Transverse colon (tissue), 4 donors: ENCODE measurements around the gene SIM2.

Experiments used
- CTCF ChIP-seq, 5 experiments: fragments of 200-600 bp in 3 of 5; fragments of 450-650 bp in 2 of 5; sonication (generic) in 3 of 5; IDR thresholded peaks; 1 replicate in 2 of 5; 2 replicates in 3 of 5; pipeline ENCODE4 v1.5.1; 2016 to 2017; ENCODE audit warnings: antibody characterized with exemption in 5 of 5, inconsistent platforms in 3 of 5, mild to moderate bottlenecking in 2 of 5, moderate library complexity in 1 of 5
- EP300 ChIP-seq: sonication (generic); formaldehyde crosslinking; IDR thresholded peaks from one replicate; pipeline ENCODE4 v1.6.1; 2017; ENCODE audit warnings: antibody characterized with exemption, low read depth
- POLR2A ChIP-seq: fragments of 450-650 bp; IDR thresholded peaks from one replicate; pipeline ENCODE4 v1.6.1; 2016; ENCODE audit warnings: antibody characterized with exemption, mild to moderate bottlenecking, moderate library complexity
- POLR2AphosphoS5 ChIP-seq, 3 donors: sonication (generic); formaldehyde crosslinking; IDR thresholded peaks; one replicate each; pipeline ENCODE4 v1.6.1; 2016; ENCODE audit warnings: antibody characterized with exemption in 3 of 3

- TF ChIP-seq POLR2AphosphoS5 (IDR thresholded peaks at IDR 0.05) (no peak), CTCF (IDR thresholded peaks at IDR 0.05) (no peak), POLR2A (no peak), EP300 (no peak)
Observed at GRCh38 chr21:36692114-36692834, 6.6 kb upstream of the SIM2 start.
